NT2/D1 (cell line): ENCODE data around the gene TRIM13.
"Not testable (repeated sequence)": the region's sequence is repeated elsewhere in the genome, so short reads cannot be mapped to it uniquely, and the experiment has no call there.

Source experiments
- DNase-seq: peaks from one replicate; pipeline ENCODE4 v3.0.0-alpha.2; 2011; ENCODE audit warnings: low read depth, low spot score
- H3K27me3 ChIP-seq: 2 replicates; pipeline ENCODE4 v1.6.0; 2011; ENCODE audit warnings: mild to moderate bottlenecking; ENCODE audit not compliant: insufficient read length, insufficient read depth
- H3K36me3 ChIP-seq: 2 replicates; pipeline ENCODE4 v1.6.1; 2011; ENCODE audit warnings: mild to moderate bottlenecking, low read length, mixed read lengths; ENCODE audit not compliant: insufficient read depth, insufficient read length
- H3K4me1 ChIP-seq: 2 replicates; pipeline ENCODE4 v1.5.1; 2011; ENCODE audit not compliant: insufficient read depth, insufficient read length
- H3K4me3 ChIP-seq: 2 replicates; pipeline ENCODE4 v1.5.1; 2011; ENCODE audit warnings: low read depth; ENCODE audit not compliant: insufficient read length
- H3K9ac ChIP-seq: 2 replicates; pipeline ENCODE4 v1.6.0; 2011; ENCODE audit warnings: low read depth; ENCODE audit not compliant: insufficient read length
- H3K9me3 ChIP-seq: 2 replicates; pipeline ENCODE4 v1.5.1; 2011; ENCODE audit warnings: mild to moderate bottlenecking, low read length; ENCODE audit not compliant: insufficient read depth
- SUZ12 ChIP-seq: IDR thresholded peaks from 2 replicates; pipeline ENCODE4 v1.6.1; 2011; ENCODE audit not compliant: insufficient read length, insufficient read depth; ENCODE audit errors: extremely low read depth
- YY1 ChIP-seq: IDR thresholded peaks from 2 replicates; pipeline ENCODE4 v1.6.1; 2011; ENCODE audit not compliant: insufficient read length, insufficient read depth
- ZNF274 ChIP-seq: IDR thresholded peaks from 2 replicates; pipeline ENCODE4 v1.6.1; 2011; ENCODE audit warnings: mild to moderate bottlenecking, low read depth, low read length

The TRIM13 gene

DNA sequence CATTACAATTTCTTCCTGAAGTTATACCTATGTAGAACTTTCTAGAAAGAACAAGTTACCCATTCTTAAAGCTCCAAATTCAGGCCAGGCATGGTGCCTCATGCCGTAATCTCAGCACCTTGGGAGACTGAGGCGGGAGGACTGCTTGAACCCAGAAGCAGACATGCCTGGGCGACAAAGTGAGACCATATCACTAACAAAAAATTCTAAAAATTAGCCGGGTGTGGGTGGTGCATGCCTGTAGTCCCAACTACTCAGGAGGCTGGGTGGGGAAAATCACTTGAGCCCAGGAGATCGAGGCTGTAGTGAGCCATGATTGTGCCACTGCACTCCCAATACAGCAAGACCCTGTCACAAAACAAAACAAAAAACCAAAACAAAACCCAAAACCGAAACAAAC is 41.4 kb downstream of the TRIM13 start:
- no peak for TF ChIP-seq ZNF274
- no peak for TF ChIP-seq YY1
- no peak for TF ChIP-seq SUZ12
- no peaks in the 10 kb centered on the region for H3K36me3 ChIP-seq

DNA sequence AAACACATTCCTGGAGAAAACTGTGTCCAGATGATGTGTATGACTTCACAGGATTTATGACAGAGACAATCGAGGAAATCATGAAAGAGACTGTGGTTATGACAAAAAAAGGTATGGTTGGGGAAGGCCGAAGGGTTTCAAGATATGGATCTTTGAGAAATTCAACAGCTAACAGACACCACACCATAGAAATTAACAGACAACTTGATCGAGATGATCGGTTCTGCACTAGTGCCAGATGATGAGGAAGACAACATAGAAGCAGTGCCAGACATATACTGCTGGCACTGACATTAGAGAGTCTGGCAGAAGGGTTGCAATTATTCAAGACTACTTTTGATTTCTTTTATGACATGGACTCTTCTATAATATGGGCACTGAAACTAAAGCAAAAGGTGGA is 55.6 kb downstream of the TRIM13 start:
- Histone ChIP-seq H3K4me3 (no peak overlapping the region), H3K36me3 (no peaks in the 10 kb centered on the region), H3K9me3 (no peaks in the 10 kb centered on the region), H3K27me3 (no peaks in the 10 kb centered on the region), H3K9ac (no peak overlapping the region), H3K4me1 (no peaks in the 10 kb centered on the region)
- no peak for DNase-seq
- TF ChIP-seq YY1 (no peak), ZNF274 (no peak), SUZ12 (no peak)

More for the DNA sequence above, 41.4 kb downstream of the TRIM13 start:
- DNase-seq, result no peak
- H3K9ac ChIP-seq, result no peak overlapping the region
- no peaks in the 10 kb centered on the region for H3K9me3 ChIP-seq
- no peaks in the 10 kb centered on the region for H3K4me1 ChIP-seq
- no peaks in the 10 kb centered on the region for H3K27me3 ChIP-seq
- no peak overlapping the region for H3K4me3 ChIP-seq

DNA sequence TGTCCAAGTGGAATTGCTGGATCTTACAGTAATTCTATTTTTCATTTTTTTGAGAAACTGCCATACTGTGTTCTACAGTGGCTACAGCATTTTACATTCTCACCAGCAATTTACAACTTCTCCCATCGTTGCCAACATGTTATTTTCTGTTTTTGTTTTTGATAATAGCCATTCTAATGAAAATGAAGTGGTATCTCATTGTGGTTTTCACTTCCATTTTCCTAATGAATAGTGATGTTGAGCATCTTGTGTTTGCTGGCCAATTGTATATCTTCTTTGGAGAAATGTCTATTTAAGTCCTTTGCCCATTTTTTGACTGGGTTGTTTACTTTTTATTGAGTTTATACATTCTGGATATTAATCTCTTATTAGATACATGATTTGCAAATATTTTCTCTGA is 57.0 kb downstream of the TRIM13 start:
- no peak for TF ChIP-seq YY1
- no peak for TF ChIP-seq ZNF274
- no peak for TF ChIP-seq SUZ12
- DNase-seq, result no peak
- H3K4me3 ChIP-seq, result no peak overlapping the region
- H3K4me1 ChIP-seq, result no peaks in the 10 kb centered on the region
- H3K9ac ChIP-seq, result no peak overlapping the region
- no peaks in the 10 kb centered on the region for H3K27me3 ChIP-seq
- H3K9me3 ChIP-seq, result no peaks in the 10 kb centered on the region
- no peaks in the 10 kb centered on the region for H3K36me3 ChIP-seq

DNA sequence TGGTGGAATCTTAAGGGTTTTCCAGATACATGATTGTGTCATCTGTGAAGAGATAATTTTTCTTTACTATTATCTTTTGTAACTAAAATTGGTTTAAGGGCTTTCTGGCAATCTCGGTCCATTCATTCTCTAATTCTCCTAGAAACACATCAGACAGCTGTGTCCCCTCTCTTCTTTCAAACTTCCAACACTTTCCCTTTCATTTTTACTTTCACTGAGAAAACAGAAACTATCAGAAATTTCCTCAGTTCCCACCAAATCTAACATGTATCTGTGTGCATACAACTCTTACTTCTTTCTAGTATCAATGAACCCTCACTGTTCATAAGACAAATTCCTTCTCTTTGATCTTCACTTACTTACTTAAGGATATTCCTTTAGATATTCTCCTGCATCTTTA is 58.6 kb downstream of the TRIM13 start:
- Histone ChIP-seq H3K4me1 (no peaks in the 10 kb centered on the region), H3K27me3 (no peaks in the 10 kb centered on the region), H3K9ac (no peak overlapping the region), H3K4me3 (no peak overlapping the region), H3K36me3 (no peaks in the 10 kb centered on the region), H3K9me3 (no peaks in the 10 kb centered on the region)
- TF ChIP-seq ZNF274 (no peak), YY1 (no peak), SUZ12 (no peak)
- no peak for DNase-seq

- H3K9me3 ChIP-seq, result no peaks in the 10 kb centered on the region
- no peak overlapping the region for H3K9ac ChIP-seq
- TF ChIP-seq SUZ12 (no peak), ZNF274 (no peak), YY1 (no peak)
- no peaks in the 10 kb centered on the region for H3K4me1 ChIP-seq
- no peak overlapping the region for H3K4me3 ChIP-seq
- no peaks in the 10 kb centered on the region for H3K27me3 ChIP-seq
- DNase-seq, result no peak
- no peaks in the 10 kb centered on the region for H3K36me3 ChIP-seq
Observed at GRCh38 chr13:50060718-50061117, 63.9 kb downstream of the TRIM13 start.

GRCh38 chr13:50062336-50062735 is 65.5 kb downstream of the TRIM13 start:
- not testable (repeated sequence) for H3K36me3 ChIP-seq, DNase-seq, H3K4me1 ChIP-seq, H3K27me3 ChIP-seq, H3K4me3 ChIP-seq, H3K9me3 ChIP-seq, H3K9ac ChIP-seq

GRCh38 chr13:50065712-50066111 is 68.9 kb downstream of the TRIM13 start:
- Histone ChIP-seq H3K27me3 (no peaks in the 10 kb centered on the region), H3K36me3 (peaks cover 3% of the 10 kb centered on the region), H3K9ac (no peak overlapping the region), H3K4me3 (no peak overlapping the region), H3K9me3 (no peaks in the 10 kb centered on the region), H3K4me1 (no peaks in the 10 kb centered on the region)
- TF ChIP-seq ZNF274 (no peak), SUZ12 (no peak), YY1 (no peak)
- no peak for DNase-seq
